HuH-7 (cell line): ENCODE results near the gene TERT.
"Not testable (repeated sequence)": the region's sequence is repeated elsewhere in the genome, so short reads cannot be mapped to it uniquely, and the experiment has no call there.

Experiments used
- DNase-seq: peaks from one replicate; pipeline ENCODE4 v3.0.0; 2011; ENCODE audit warnings: low spot score

TERT gene

DNA sequence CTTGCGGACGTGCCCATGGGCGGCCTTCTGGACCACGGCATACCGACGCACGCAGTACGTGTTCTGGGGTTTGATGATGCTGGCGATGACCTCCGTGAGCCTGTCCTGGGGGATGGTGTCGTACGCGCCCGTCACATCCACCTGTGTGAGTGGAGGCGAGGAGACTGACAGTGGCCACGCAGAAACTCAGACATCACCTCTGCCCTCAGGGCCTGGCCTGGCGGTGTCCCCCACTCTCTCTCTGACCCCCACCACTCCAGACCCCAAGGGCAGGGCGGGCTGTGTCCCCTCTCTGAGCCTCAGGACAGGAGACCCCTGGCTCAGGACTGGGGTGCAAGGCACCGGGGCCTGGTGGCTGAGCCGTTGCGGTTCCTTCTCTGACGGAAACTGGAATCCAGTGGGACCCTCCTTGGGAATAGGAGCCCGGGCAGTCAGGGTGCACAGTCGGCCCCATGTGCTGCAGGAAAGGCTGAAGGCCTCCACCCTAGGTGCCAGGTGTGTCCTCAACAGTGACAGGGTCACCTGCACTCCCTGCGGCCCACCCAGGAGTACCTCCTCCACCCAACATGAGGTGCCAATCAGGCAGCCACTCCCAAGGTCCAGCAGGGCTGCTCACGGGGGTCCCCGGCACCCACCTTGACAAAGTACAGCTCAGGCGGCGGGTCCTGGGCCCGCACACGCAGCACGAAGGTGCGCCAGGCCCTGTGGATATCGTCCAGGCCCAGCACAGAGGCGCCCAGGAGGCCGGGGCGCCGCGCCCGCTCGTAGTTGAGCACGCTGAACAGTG, 16.0 kb downstream of the TERT start:
- DNase-seq: no peak

- no peak for DNase-seq
These were observed 16.7 kb downstream of the TERT start for GRCh38 chr5:1278216-1278615.

DNA sequence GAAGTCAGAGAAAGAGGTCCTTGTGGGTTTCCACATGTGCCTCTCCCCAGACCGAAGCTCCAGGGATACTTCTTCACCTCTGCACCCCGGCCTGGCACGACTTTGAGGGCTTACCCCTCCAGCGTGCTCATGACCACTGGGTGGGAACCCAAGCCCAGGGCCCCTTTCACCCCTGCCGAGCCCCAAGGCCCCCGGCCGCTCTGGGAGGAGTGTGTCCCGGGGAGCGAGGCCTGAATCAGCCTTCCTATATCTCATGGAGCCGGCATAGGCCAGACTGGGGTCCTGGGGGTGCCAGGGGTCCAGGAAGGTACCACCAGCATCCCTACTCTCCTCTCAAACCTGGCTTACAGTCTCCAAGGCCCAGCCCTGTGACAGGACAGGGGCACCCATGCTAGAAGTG, 17.1 kb downstream of the TERT start:
- no peak for DNase-seq

- no peak for DNase-seq
These were observed 17.5 kb downstream of the TERT start for GRCh38 chr5:1277331-1277730.

DNA sequence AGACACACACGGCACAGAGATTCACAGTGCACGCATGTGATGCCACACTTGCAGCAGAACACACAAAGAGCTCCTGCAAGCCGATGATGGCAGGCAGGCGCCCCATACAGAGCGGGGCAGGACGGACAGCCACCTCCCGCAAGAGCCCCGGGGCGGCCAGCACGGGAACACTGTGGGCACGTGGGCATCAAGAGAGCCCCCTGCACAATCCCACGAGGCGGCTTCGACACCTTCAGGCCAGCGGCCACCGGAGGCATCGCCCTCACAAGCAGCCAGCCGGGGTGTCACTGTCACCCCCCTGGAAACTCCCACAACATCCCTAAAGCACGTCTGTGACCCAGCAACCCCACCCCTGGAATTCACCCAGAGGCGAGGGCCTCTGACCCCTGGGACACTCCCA, 17.9 kb downstream of the TERT start:
- DNase-seq: no peak

DNA sequence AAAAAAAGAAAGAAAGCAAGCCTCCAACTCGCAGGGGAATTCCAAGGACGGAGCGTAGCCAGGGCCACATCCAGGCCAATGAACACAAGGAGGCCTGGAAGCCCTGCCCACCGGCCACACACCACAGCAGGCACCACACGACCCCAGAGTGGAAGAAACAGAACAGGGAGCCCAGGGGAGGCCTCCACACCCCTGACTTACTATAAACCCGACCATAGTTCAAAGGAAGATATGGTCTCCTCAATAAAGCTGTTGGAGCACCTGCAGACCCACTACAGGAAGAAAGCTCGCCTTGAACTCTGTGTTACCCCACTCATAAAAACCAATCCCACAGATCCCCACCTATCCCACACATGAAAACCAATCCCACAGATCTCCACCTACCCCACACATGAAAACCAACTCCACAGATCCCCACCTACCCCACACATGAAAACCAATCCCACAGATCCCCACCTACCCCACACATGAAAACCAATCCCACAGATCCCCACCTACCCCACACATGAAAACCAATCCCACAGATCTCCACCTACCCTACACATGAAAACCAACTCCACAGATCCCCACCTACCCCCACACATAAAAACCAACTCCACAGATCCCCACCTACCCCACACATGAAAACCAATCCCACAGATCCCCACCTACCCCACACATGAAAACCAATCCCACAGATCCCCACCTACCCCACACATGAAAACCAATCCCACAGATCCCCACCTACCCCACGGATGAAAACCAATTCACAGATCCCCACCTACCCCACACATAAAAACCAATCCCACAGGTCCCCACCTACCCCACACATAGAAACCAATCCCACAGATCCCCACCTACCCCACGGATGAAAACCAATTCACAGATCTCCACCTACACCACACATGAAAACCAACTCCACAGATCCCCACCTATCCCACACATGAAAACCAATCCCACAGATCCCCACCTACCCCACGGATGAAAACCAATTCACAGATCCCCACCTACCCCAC, 19.2 kb downstream of the TERT start:
- DNase-seq: not testable (repeated sequence)

DNA sequence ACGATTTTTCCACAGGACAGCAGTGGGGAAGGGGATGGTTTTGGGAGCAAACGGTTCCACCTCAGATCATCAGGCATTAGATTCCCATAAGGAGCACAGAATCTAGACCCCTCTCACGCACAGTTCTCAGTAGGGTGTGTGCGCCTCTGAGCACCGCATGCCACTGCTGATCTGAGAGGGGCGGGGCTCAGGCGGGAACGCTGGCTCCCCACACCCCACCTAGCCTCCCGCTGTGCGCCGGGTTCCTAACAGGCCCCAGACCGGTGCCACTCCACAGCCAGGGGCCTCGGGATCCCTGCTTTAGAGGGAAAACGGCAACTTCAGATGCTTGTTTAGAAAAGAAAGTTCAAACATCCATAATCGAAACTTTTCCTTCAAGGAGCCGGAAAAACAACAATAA, 20.4 kb downstream of the TERT start:
- no peak for DNase-seq

DNA sequence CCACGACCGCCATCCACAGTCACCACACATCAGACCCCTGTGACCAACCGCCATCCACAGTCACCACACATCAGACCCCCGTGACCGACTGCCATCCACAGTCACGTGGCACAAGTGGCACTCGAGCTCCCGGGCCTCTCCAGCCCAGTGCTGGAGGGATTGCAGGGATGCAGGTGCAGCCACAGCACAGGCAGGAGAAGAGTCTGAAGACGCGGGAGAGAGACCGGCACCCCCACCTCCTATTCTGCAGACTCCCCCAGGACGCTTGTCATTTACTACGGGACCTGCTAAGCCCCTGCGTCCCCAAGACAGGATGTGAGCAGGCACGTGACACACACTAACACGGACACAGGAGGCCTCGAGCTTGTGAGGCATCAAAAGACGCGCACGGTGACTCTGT, 21.1 kb downstream of the TERT start:
- no peak for DNase-seq

DNA sequence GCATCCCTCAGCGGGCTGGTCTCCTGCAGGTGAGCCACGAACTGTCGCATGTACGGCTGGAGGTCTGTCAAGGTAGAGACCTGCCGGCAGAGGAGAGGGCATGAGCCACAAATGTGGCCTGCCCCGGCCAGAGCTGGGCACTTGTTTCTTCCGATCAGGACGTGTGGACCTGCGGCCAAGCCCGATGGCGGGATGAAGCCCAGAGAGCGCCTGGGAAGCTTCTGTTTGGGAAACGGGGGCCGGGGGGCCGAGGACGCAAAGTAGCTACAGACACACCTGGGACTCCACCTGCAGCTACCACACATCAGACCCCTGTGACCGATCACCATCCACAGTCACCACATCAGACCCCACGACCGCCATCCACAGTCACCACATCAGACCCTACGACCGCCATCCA, 22.7 kb downstream of the TERT start:
- DNase-seq: no peak

GRCh38 chr5:1270933-1271914, 23.6 kb downstream of the TERT start:
- no peak for DNase-seq

- no peak for DNase-seq
These were observed 24.4 kb downstream of the TERT start for GRCh38 chr5:1270426-1270825.

DNA sequence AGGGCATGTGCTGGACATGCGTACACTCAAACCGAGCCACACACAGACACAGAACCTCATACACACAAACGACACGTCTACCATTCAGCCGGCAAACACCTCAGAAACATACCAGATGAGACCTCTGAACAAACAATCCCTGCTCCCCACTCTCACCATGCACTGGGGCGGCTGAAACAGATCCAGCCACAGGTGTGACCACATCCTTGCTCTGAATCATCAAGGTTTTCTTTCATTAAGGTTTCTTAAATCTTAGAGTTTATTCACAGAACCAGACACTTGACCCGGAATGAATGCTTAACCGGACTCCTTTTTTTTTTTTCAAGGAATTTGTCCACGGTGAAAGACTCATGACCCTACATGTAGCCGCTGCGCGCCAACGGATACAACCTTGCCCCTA, 26.2 kb downstream of the TERT start:
- no peak for DNase-seq

GRCh38 chr5:1268056-1268455, 26.8 kb downstream of the TERT start:
- DNase-seq: no peak

DNA sequence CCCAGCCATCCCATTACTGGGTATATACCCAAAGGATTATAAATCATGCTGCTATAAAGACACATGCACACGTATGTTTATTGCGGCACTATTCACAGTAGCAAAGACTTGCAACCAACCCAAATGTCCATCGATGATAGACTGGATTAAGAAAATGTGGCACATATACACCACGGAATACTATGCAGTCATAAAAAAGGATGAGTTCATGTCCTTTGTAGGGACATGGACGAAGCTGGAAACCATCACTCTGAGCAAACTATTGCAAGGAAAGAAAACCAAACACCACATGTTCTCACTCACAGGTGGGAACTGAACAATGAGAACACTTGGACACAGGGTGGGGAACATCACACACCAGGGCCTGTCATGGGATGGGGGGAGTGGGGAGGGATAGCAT, 27.4 kb downstream of the TERT start:
- not testable (repeated sequence) for DNase-seq

GRCh38 chr5:1266791-1267190, 28.1 kb downstream of the TERT start:
- no peak for DNase-seq

- no peak for DNase-seq
These were observed 29.1 kb downstream of the TERT start for GRCh38 chr5:1265461-1266455.

GRCh38 chr5:1265026-1265425, 29.8 kb downstream of the TERT start:
- no peak for DNase-seq

DNA sequence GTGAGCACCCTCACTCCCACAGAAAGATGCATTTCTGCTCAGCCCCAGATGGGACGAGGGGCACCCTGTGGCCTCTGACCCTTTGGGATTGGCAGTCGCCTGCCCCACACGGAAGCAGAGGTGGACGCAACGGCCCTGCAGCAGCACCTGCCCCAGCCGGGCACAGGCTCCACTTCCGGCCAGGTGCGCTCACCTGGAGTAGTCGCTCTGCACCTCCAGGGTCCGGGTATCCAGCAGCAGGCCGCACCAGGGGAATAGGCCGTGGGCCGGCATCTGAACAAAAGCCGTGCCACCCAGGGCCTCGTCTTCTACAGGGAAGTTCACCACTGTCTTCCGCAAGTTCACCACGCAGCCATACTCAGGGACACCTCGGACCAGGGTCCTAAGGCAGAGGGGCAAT, 30.7 kb downstream of the TERT start:
- no peak for DNase-seq

DNA sequence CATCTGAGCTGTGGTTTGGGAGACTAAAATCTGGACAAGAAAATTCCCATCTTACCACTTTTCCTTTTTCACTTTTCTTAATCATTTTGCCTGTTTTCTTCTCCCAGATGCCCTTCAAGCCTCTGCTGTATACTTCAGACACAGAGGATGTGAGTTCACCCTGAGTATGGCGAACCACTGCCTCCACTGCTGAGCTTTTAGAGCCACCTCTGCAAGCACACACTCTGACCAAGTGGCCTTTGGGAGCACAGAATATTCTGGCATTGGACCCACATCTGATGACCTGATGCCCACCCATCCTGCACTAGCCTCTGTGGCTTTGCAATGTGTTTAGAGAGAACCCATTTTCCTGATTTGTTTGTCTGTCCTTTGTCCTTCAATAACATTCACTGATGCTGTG, 32.5 kb downstream of the TERT start:
- no peak for DNase-seq

- no peak for DNase-seq
These were observed 33.2 kb downstream of the TERT start for GRCh38 chr5:1261643-1262042.
